Measurements from ENCODE around the gene CBLN2. TPM values are rescaled to one million over a fixed set of nuclear protein-coding genes. Genes with fewer than 3 reads are reported as not detected.

Gene CBLN2
- total and polyA plus RNA-seq, 2 of the 13 experiments (the other 11 are each of a cell fraction or from before 2014, with no cell fraction given): not detected

DNA sequence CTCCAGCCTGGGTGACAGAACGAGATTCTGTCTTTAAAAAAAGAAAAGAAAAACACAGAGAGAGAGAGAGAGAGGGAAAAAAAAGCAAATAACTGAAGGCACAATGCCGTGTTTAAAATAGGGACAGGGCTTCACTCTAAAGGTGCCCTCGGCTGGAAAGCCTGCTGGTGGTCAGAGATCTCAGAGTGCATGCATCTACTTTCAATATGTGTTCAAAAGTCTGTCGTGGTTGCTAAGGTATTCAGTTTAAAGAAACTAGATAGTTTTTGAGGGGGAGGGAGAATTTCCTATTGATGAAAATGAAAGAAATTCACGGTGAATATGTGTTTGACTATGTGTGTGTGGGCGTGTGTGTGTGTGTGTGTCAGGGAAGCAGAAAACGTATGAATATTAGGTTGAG is 11.0 kb upstream of the CBLN2 start:
- BruUV-seq (replicated peaks): no TSS peak
- no peaks in the 10 kb centered on the region for H3K4me1 ChIP-seq (ENCODE audit: insufficient read depth, low read length)
- no peak for ATAC-seq
- H4K20me1 ChIP-seq (ENCODE audit: insufficient read depth, low read length): no peaks in the 10 kb centered on the region
- no peak overlapping the region for H2AFZ ChIP-seq (ENCODE audit: low read length)
- no peak overlapping the region for H3K27ac ChIP-seq (ENCODE audit: extremely low read length, insufficient read depth, low read length)
- POLR2A ChIA-PET: no interaction called here
- CTCF ChIA-PET (ENCODE audit: low intra/inter-chr PET ratio, low total read pairs): no interaction called here
- H3K4me3 ChIP-seq (replicated peaks in 1 of 3; ENCODE audit: insufficient read depth in 1 of 3, low read depth in 2 of 3, low read length in 3 of 3): no peak overlapping the region
- no peak for DNase-seq (ENCODE audit: low spot score)
- TF ChIP-seq ATAD3A (CRISPR knock-in tag; IDR thresholded peaks at IDR 0.05) (no peak), EED (CRISPR knock-in tag; IDR thresholded peaks at IDR 0.05) (no peak), ZNF317 (CRISPR knock-in tag; IDR thresholded peaks at IDR 0.05) (no peak), RXRA (CRISPR knock-in tag; IDR thresholded peaks at IDR 0.05) (no peak), EZH2 (conservative IDR thresholded peaks at IDR 0.05; ENCODE audit: low read depth, low read length) (no peak), MAFG (CRISPR knock-in tag; IDR thresholded peaks at IDR 0.05) (no peak), DNMT1 (CRISPR knock-in tag; IDR thresholded peaks at IDR 0.05) (no peak), MTA3 (CRISPR knock-in tag; IDR thresholded peaks at IDR 0.05) (no peak), ZNF773 (CRISPR knock-in tag; IDR thresholded peaks at IDR 0.05; ENCODE audit: borderline replicate concordance) (no peak), MAZ (IDR thresholded peaks at IDR 0.05; ENCODE audit: borderline replicate concordance, low read depth, low read length) (no peak), MAZ (CRISPR knock-in tag; IDR thresholded peaks at IDR 0.05; ENCODE audit: low read depth) (no peak), HNF4G (IDR thresholded peaks at IDR 0.05; ENCODE audit: borderline replicate concordance, low read depth, low read length) (no peak), HNF4G (CRISPR knock-in tag; IDR thresholded peaks at IDR 0.05; ENCODE audit: borderline replicate concordance, low read depth) (no peak), ZNF607 (CRISPR knock-in tag; IDR thresholded peaks at IDR 0.05; ENCODE audit: borderline replicate concordance) (no peak), ZNF878 (CRISPR knock-in tag; IDR thresholded peaks at IDR 0.05) (no peak), CREM (IDR thresholded peaks at IDR 0.05) (no peak), CREM (CRISPR knock-in tag; IDR thresholded peaks at IDR 0.05) (no peak)
- TF ChIP-seq, protein P1, sequence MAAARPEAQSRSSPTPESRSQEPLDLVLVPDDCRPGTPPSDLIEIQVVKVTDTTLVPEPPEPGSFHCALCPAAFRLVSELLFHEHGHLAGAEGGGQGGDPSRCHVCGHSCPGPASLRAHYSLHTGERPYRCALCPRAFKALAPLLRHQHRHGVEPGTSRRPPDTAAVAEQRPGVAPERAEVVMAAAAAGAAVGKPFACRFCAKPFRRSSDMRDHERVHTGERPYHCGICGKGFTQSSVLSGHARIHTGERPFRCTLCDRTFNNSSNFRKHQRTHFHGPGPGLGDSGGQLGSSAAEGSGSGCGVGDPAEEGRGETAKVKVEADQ (CRISPR knock-in tag; IDR thresholded peaks at IDR 0.05; ENCODE audit: borderline replicate concordance): no peak
- TF ChIP-seq, protein P2, sequence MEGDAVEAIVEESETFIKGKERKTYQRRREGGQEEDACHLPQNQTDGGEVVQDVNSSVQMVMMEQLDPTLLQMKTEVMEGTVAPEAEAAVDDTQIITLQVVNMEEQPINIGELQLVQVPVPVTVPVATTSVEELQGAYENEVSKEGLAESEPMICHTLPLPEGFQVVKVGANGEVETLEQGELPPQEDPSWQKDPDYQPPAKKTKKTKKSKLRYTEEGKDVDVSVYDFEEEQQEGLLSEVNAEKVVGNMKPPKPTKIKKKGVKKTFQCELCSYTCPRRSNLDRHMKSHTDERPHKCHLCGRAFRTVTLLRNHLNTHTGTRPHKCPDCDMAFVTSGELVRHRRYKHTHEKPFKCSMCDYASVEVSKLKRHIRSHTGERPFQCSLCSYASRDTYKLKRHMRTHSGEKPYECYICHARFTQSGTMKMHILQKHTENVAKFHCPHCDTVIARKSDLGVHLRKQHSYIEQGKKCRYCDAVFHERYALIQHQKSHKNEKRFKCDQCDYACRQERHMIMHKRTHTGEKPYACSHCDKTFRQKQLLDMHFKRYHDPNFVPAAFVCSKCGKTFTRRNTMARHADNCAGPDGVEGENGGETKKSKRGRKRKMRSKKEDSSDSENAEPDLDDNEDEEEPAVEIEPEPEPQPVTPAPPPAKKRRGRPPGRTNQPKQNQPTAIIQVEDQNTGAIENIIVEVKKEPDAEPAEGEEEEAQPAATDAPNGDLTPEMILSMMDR (CRISPR knock-in tag; IDR thresholded peaks at IDR 0.05): no peak
- in situ Hi-C loops (cut with HindIII; ENCODE audit: extremely low pct_ligation_motif_present, low pct_unique_long_range_greater_than_20kb): no loop called here
- no peak for FAIRE-seq
- H3K4me2 ChIP-seq (ENCODE audit: low read depth, low read length): no peak overlapping the region
- H3K9ac ChIP-seq (ENCODE audit: insufficient read depth, low read depth, low read length): no peak overlapping the region
- H3K27me3 ChIP-seq (ENCODE audit: control insufficient read depth in 1 of 2, insufficient read depth in 2 of 2, low read length in 2 of 2): no peaks in the 10 kb centered on the region; a peak in 1 of 5 replicates
- H3K9me3 ChIP-seq (ENCODE audit: low read length): no peaks in the 10 kb centered on the region
- no peaks in the 10 kb centered on the region for H3K79me2 ChIP-seq (ENCODE audit: insufficient read depth, low read length)
- 6% methylated on average over 7 of the region's 7 CpGs for WGBS (ENCODE audit: low lambda C conversion rate)
- intact Hi-C loops (cut with micrococcal nuclease; ENCODE audit: unreplicated experiment): no loop called here
- H3K36me3 ChIP-seq (replicated peaks in 1 of 2; ENCODE audit: control insufficient read depth in 1 of 2, insufficient read depth in 2 of 2, low read length in 2 of 2): no peaks in the 10 kb centered on the region
